Brain microvascular endothelial cell (primary cell): ENCODE measurements around the gene IRF2BPL.

ENCODE experiments used
- DNase-seq: peaks from one replicate; pipeline ENCODE4 v3.0.0-alpha.2; 2020
- H3K27ac ChIP-seq: fragments of 250-450 bp; sonication (Bioruptor Pico); 2 replicates; pipeline ENCODE4 v1.5.1; 2020; ENCODE audit warnings: mild to moderate bottlenecking, moderate library complexity
- H3K27me3 ChIP-seq: fragments of 250-450 bp; sonication (Bioruptor Pico); replicated peaks from 2 replicates; pipeline ENCODE4 v1.5.1; 2020; ENCODE audit warnings: mild to moderate bottlenecking
- H3K36me3 ChIP-seq: fragments of 250-450 bp; sonication (Bioruptor Pico); replicated peaks from 2 replicates; pipeline ENCODE4 v1.5.1; 2020; ENCODE audit warnings: mild to moderate bottlenecking
- H3K4me3 ChIP-seq: 2 replicates; pipeline ENCODE4 v1.5.1; 2011; ENCODE audit warnings: low read depth, mild to moderate bottlenecking, control low read depth, low read length, moderate library complexity
- CTCF ChIP-seq: IDR thresholded peaks from 2 replicates; pipeline ENCODE4 v1.5.1; 2011; ENCODE audit warnings: low read depth, mild to moderate bottlenecking, moderate library complexity, low read length, control low read depth, inconsistent platforms; ENCODE audit errors: missing control alignments
- in situ Hi-C: cut with HindIII; loops from 2 replicates; pipeline ENCODE4 v1.10.0; 2017; ENCODE audit warnings: low sequenced_read_pairs, low pct_ligation_motif_present

IRF2BPL gene

GRCh38 chr14:77028384-77029231 is at the start of gene IRF2BPL:
Gene IRF2BPL (minus strand): TSS chr14:77028708. CDS start chr14:77027792, 916 bp downstream.
- no peak for TF ChIP-seq CTCF
- Histone ChIP-seq H3K27ac (peak within 1 kb of the TSS; percentile 97), H3K4me3 (peak within 1 kb of the TSS; percentile 82), H3K27me3 (no peaks in the 10 kb centered on the region), H3K36me3 (peaks cover 18% of the 10 kb centered on the region)
- in situ Hi-C loops, result no loop called here
- DNase-seq, result peak; percentile 99

GRCh38 chr14:77077040-77077439 is 48.5 kb upstream of the IRF2BPL start:
- Histone ChIP-seq H3K27ac (no peak overlapping the region), H3K27me3 (no peaks in the 10 kb centered on the region), H3K4me3 (no peak overlapping the region), H3K36me3 (no peaks in the 10 kb centered on the region)
- in situ Hi-C loops, result no loop called here
- no peak for DNase-seq
- no peak for TF ChIP-seq CTCF

- DNase-seq, result no peak
- in situ Hi-C loops, result no loop called here
- Histone ChIP-seq H3K4me3 (peak overlapping the region; percentile 22), H3K27ac (no peak overlapping the region), H3K27me3 (no peaks in the 10 kb centered on the region), H3K36me3 (no peaks in the 10 kb centered on the region)
- no peak for TF ChIP-seq CTCF
Observed at GRCh38 chr14:77076113-77076631, 47.7 kb upstream of the IRF2BPL start.

GRCh38 chr14:77074969-77075368 is 46.5 kb upstream of the IRF2BPL start:
- no peaks in the 10 kb centered on the region for H3K27me3 ChIP-seq
- DNase-seq, result no peak
- TF ChIP-seq CTCF, result no peak
- H3K4me3 ChIP-seq, result no peak overlapping the region
- in situ Hi-C loops, result no loop called here
- no peak overlapping the region for H3K27ac ChIP-seq
- H3K36me3 ChIP-seq, result no peaks in the 10 kb centered on the region

GRCh38 chr14:77071938-77072388 is 43.5 kb upstream of the IRF2BPL start:
- Histone ChIP-seq H3K36me3 (no peaks in the 10 kb centered on the region), H3K4me3 (no peak overlapping the region), H3K27ac (no peak overlapping the region), H3K27me3 (no peaks in the 10 kb centered on the region)
- in situ Hi-C loops, result no loop called here
- no peak for TF ChIP-seq CTCF
- DNase-seq, result peak; percentile 20
